ENCODE results near the gene ANKRD62.

ANKRD62 gene

DNA sequence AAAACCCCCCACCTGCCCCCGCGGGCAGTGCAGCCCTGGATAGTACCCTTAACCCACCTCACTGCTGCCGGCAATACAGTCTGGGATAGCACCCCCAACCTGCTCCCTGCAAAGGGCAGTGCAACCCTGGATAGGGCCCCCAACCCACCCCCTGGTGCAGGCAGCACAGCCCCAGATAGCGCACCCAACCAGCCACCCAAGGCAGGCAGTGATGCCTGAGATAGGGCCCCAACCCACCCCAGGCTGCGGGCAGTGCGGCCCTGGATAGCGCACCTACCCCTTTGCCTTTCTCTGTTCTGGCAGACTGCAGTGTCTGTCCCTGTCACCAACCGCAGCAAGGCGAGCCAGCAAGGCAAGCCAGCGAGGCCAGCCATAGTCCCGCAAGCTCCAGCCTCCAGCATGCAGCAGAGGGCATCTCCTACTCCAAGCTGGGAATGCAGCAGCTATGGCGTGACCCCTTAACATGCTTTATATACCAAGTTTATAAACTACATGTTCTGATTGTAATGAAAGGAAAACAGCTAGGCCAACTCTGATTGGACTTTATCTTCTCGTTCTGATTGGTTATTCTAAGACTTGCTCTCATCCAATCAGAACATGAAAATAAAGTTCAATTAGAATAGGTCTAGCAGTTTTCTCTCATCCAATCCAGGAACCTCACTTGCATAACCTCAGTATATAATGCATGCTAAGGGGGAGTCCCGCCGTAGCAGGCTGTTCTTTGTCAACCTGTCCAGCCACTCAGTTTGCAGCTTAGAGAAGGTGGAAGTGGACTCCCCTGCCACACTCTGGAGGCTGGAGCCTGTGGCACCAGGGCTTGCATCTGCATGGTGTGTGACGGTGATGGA, 34.1 kb upstream of the ANKRD62 start:
- H3K4me3 ChIP-seq (ENCODE audit: low read depth, low read length), result peak overlapping the region; percentile 83
- TF ChIP-seq, protein P1, sequence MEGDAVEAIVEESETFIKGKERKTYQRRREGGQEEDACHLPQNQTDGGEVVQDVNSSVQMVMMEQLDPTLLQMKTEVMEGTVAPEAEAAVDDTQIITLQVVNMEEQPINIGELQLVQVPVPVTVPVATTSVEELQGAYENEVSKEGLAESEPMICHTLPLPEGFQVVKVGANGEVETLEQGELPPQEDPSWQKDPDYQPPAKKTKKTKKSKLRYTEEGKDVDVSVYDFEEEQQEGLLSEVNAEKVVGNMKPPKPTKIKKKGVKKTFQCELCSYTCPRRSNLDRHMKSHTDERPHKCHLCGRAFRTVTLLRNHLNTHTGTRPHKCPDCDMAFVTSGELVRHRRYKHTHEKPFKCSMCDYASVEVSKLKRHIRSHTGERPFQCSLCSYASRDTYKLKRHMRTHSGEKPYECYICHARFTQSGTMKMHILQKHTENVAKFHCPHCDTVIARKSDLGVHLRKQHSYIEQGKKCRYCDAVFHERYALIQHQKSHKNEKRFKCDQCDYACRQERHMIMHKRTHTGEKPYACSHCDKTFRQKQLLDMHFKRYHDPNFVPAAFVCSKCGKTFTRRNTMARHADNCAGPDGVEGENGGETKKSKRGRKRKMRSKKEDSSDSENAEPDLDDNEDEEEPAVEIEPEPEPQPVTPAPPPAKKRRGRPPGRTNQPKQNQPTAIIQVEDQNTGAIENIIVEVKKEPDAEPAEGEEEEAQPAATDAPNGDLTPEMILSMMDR (IDR thresholded peaks at IDR 0.05; ENCODE audit: control insufficient read depth, extremely low read depth, insufficient read depth), result no peak
- DNase-seq (ENCODE audit: low read depth), result peak; percentile 71

DNA sequence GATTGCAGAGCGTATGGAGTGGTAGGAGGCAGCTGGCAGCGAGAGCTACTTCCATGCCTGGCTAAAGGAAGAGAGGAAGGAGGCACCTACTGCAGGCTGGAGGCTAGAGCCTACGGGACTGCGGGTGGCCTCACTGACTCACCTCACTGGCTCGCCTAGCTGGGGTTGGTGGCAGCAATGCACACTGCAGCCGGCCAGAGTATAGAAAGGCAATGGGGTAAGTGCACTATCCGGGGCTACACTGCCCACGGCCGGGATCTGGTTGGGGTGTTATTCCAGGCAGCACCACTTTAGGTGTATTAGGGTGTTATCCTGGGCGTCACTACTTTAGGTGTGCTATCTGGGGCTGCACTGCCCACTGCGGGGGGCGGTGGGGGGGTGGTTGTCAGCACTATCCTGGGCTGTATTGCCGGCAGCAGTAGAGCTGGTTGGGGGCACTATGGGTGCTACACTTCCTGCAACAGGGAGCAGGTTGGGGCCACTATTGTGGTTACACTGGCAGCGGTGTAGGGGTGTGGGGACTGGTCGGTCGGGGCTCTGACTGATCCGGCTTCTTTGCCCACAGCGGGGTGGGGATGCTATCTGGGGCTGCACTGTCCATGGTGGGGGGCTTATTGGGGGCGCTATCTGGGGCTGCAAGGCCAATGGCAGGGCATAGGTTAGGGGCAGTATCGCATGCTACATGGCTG, 33.3 kb upstream of the ANKRD62 start:
- TF ChIP-seq, protein P1 (IDR thresholded peaks at IDR 0.05; ENCODE audit: control insufficient read depth, extremely low read depth, insufficient read depth), result 0 out of 2 replicates have a peak, but pooled peaks have one; percentile 14
- peak overlapping the region; percentile 83 for H3K4me3 ChIP-seq (ENCODE audit: low read depth, low read length)
- no peak for DNase-seq (ENCODE audit: low read depth)

DNA sequence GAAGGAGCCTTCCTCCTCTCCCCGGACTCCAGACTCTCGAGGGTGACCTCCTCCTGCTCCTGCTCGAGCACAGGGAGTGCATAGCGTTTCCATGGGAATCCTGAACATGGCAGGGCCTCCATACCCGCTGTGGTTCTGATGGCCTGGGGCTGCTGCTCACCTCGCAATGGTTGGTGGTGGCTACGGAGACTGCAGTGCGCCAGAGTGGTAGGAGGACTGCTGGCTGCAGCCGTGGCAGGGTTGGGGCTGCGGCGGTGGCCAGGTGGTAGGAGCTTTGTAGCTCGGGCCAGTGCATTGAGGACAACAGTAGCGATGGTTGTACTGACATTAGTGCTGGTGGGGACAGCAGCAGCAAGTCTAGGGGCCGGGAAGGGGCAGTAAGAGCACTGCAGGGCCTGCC, 32.0 kb upstream of the ANKRD62 start:
- TF ChIP-seq, protein P1 (IDR thresholded peaks at IDR 0.05; ENCODE audit: control insufficient read depth, extremely low read depth, insufficient read depth), result no peak
- no peak for DNase-seq (ENCODE audit: low read depth)
- no peak overlapping the region for H3K4me3 ChIP-seq (ENCODE audit: low read depth, low read length)

DNA sequence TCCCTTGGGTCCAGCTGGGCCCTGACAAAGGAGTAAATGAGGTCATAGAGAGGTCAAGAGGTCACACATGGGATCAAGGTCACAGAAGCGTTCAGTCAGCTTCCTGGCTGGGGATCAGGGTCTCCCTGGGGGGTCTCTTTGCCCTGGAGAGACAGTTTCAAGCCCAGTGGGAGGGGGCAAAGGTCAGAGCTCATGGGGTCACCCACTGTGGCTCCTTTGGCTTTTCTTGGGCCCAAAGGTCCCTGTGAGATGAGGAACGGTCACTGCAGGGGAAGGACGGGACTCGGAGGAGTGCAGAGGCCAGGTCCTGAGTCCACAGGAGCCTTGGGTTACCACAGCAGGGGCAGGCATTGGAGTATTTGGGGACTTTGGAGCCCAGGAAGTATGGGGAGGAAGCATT, 30.7 kb upstream of the ANKRD62 start:
- no peak overlapping the region for H3K4me3 ChIP-seq (ENCODE audit: low read depth, low read length)
- TF ChIP-seq, protein P1 (IDR thresholded peaks at IDR 0.05; ENCODE audit: control insufficient read depth, extremely low read depth, insufficient read depth), result no peak
- DNase-seq (ENCODE audit: low read depth), result no peak

DNA sequence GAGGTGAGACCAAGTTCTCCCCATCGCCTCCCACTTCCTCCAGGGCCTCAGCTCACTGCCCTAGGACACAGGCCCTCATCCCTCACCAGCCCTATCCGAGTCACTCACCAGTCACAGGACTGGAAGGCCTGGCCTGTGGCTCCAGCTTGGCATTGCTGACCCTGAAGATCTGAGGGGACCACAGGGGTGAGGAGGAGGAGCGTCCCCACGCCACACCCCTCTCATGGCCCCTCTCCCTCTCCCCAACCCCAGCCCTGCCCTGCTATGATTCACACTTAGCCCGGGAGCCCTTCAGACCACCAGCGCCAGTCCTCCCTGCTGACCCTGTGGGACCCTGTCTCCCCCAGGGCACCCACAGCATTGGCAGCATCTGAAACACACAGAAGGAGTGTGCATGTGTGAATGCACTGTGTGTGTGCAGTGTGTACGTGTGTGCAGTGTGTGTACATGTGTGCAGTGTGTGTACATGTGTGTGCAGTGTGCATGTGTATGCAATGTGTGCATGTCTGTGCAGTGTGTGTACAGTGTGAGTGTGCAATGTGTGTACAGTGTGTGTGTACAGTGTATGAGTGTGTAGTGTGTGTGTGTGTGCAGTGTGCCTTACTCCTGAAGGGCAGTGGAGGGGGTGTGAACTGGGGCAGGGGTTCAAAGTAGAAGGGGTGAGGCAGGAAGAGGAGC, 29.4 kb upstream of the ANKRD62 start:
- H3K4me3 ChIP-seq (ENCODE audit: low read depth, low read length), result no peak overlapping the region
- no peak for DNase-seq (ENCODE audit: low read depth)
- TF ChIP-seq, protein P1 (IDR thresholded peaks at IDR 0.05; ENCODE audit: control insufficient read depth, extremely low read depth, insufficient read depth), result no peak

DNA sequence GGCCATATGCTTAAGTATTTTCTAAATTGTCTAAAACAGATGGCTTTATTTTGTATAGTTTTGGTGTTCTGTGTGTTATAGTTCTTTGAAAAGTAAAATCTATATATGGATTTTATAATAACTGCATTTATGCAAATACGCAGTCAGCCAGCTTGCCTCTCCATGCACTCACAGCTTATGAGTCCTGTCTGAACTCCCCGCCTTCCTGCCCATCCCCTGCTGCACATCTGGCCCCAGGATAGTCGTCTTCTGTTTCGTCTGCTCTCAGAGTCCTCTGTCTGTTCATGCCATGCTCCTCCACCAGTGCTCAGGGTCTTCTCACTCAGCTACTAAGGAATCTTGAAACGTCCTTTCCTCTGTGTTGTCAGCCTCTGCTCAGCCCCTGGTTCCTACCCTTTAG, 28.2 kb upstream of the ANKRD62 start:
- DNase-seq (ENCODE audit: low read depth), result no peak
- TF ChIP-seq, protein P1 (IDR thresholded peaks at IDR 0.05; ENCODE audit: control insufficient read depth, extremely low read depth, insufficient read depth), result no peak

More for the DNA sequence above, 28.2 kb upstream of the ANKRD62 start:
- no peak overlapping the region for H3K4me3 ChIP-seq (ENCODE audit: low read depth, low read length)

All from LNCaP clone FGC (cell line).